Skeletal muscle cell (primary cell): ENCODE results near the gene NFAT5.
A peak's percentile ranks its signal among the peaks of the same experiment; 100 is the strongest.
"Not testable (repeated sequence)": the region's sequence is repeated elsewhere in the genome, so short reads cannot be mapped to it uniquely, and the experiment has no call there.

Experiments
- DNase-seq: peaks from one replicate; pipeline ENCODE4 v3.0.0-alpha.2; 2010; ENCODE audit warnings: low read depth
- H3K4me3 ChIP-seq: 2 replicates; pipeline ENCODE4 v1.5.1; 2011; ENCODE audit warnings: low read depth, mild to moderate bottlenecking, control low read depth, low read length, moderate library complexity

NFAT5 gene

DNA sequence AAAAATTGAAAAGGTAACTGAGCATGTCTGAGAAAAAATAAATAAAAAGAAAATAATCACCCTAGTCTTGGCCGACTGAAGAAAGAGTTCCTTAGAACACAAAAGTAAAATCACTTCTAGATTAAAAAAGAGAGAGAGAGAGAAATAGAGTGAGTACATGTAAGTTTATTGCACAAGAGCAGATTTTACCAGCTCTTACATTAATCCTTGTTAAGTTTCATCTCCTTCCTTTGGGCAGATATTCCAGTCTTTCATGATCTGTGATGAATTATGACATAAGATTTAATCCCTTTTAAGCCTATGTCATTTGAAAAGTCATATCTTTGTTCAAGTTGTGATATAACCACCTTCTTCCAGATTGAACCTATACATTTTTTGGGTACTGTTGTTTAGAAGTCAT lies 54.8 kb downstream of the NFAT5 start:
- no peak for DNase-seq
- no peak overlapping the region for H3K4me3 ChIP-seq

DNA sequence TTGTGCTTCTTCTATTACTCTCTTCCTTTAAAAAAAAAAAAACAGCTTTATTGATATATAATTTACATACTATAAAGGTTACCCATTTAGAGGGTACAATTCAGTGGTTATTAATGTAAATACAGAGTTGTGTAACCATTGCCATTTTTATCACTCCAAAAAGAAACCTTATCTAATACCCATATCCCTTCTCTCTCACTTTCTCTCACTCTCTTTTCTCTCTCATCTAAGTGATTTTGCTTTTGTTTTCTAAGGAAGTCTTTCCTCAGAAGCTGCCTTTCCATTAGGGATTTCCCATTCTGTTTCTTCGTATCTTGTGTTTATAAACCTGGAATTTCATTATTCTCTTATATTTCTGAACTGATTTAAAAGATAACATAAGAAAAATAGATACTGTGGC lies 55.5 kb downstream of the NFAT5 start:
- no peak for DNase-seq

DNA sequence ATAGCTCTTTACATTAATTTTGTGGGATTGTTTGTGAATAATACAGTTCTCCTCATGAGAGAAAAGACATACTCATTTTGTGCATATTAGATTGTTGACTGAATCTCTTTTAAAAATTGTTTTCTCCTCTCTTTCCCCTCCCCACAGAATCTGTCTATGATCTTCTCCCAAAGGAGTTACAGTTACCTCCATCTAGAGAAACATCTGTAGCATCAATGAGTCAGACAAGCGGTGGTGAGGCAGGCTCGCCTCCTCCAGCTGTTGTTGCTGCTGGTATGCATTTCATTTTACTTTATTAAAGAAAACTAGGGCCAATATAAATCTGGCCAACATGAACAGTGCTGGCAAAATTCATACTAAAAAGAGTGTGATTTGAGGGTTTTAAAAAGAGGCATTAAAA lies 60.5 kb downstream of the NFAT5 start:
- DNase-seq, result peak; percentile 18
- no peak overlapping the region for H3K4me3 ChIP-seq

More for the DNA sequence above, 55.5 kb downstream of the NFAT5 start:
- H3K4me3 ChIP-seq, result no peak overlapping the region

DNA sequence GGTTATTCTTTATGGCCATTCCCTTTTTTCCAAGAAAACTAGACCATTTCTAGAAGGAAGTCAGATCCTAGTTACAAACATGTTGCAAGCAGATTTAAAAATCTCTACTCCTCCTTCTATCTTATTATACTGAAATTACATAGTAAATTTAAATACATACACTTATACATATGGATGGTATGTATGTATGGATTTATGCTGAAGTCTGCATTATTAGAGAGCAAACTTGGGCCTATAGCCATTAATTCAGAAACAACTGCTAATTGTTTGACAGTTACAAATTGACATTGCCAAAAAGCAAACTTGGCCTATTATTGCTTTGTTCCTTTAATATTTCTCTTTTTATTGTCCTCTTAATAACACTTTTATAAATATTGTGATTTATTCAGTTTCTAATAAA lies 67.1 kb downstream of the NFAT5 start:
- no peak for DNase-seq
- H3K4me3 ChIP-seq, result no peak overlapping the region

DNA sequence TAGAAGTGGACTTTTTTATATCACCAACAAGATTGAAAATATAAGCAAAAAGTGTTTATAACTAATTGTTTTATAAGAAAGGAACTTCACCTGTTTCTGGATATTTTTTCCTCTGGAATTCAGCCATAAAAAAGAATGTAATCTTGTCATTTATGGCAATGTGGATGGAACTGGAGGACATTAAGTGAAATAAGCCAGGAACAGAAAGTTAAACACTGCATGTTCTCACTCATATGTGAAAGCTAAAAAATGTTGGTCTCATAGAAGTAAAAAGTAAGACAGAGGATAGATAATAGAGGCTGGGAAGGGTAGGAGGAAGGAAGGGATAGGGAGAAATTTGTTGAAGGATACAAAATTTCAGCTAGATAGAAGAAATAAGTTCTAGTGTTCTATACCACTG lies 67.6 kb downstream of the NFAT5 start:
- DNase-seq, result no peak
- H3K4me3 ChIP-seq, result no peak overlapping the region

DNA sequence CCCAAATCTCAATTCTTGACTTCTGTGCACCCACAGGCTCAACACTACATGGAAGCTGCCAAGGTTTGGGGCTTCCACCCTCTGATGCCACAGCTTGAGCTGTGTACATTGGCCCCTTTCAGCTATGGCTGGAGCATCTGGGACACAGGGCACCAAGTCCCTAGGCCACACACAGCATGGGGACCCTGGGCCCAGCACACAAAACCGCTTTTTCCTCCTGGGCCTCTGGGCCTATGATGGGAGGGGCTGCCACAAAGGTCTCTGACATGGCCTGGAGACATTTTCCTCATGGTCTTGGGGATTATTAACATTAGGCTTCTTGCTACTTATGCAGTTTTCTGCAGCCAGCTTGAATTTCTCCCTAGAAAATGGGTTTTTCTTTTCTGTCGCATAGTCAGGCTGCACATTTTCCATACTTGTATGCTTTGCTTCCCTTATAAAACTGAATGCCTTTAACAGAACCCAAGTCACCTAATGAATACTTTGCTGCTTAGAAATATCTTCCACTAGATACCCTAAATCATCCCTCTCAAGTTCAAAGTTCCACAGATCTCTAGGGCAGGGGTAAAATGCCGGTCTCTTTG lies 70.9 kb downstream of the NFAT5 start:
- DNase-seq, H3K4me3 ChIP-seq: not testable (repeated sequence)

DNA sequence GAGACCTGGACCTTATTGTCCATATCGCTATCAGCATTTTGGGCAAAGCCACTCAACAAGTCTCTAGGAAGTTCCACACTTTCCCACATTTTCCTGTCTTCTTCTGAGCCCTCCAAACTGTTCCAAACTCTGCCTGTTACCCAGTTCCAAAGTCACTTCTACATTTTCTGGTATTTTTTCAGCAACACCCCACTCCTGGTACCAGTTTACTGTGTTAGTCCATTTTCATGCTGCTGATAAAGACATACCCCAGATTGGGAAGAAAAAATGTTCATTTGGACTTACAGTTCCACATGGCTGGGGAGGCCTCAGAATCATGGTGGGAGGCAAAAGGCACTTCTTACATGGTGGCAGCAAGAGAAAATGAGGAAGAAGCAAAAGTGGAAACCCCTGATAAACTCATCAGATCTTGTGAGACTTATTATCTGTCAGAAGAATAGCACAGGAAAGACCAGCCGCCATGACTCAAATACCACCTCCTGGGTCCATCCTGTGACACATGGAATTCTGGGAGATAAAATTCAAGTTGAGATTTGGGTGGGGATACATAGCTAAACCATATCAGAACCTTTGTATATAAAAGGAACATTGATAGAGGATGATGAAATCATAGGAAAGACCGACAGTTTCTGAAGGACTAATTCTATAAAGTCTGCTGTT lies 71.6 kb downstream of the NFAT5 start:
- not testable (repeated sequence) for H3K4me3 ChIP-seq, DNase-seq

DNA sequence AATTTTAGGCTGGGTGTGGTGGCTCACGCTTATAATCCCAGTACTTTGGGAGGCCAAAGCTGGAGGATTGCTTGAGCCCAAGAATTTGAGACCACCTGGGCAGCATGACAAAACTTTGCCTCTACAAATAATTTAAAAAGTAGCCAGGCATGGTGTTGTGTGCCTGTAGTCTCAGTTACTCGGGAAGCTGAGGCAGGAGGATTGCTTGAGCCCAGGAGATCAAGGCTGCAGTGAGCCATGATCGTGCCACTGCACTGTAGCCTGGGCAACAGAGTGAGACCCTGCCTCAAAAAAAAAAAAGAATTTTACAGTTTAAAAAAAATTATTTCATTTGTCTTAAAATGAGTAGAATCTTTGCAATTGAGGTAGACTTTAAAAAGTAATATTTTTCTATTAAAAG lies 78.2 kb downstream of the NFAT5 start:
- DNase-seq, H3K4me3 ChIP-seq: not testable (repeated sequence)

DNA sequence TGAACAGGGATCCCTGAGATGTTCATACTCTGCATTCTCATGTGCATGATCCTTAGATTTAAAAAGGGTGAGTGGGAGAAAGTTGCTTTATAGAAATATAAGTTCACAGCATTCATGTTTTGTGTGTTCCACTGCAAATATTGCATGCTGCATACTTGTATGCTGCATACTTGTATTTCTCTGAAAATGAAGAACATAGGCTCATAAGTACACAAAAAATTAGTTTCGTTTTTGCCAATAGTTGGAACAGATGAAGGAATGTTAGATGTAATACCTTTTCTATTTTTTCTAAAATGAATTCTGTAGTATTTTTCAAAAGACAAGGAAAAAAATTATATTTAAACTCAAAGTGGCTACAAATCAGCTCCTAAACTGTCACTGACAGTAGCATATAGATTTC lies 79.0 kb downstream of the NFAT5 start:
- no peak for DNase-seq
- H3K4me3 ChIP-seq, result no peak overlapping the region

DNA sequence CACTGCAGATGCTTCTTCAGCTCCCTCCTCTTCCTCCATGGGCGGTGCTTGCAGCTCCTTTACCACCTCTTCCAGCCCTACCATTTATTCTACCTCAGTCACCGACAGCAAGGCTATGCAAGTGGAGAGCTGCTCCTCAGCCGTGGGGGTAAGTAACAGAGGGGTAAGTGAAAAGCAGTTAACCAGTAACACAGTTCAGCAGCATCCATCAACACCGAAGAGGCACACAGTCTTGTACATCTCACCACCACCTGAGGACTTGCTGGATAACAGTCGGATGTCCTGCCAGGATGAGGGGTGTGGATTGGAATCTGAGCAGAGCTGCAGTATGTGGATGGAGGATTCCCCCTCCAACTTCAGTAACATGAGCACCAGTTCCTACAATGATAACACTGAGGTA lies 81.3 kb downstream of the NFAT5 start:
- no peak overlapping the region for H3K4me3 ChIP-seq
- DNase-seq, result no peak

DNA sequence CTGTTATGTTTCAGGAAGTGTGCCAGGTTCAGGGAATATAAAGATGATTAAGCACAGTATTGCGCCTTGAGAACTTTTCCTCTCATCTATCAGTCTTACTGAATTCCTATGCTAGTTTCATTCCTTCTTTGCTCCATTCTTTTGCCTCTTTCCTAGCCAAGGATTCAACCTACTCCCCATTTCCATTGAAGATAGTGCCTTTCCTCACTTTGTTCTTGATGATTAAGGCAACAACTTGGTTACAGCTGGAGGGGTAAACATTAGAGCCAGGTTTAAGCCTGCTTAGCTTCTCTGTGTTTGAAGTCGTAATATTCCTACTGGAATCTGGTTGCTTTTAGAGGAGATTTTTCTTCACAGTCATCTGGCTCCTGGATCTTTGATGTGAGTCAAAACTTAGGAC lies 85.5 kb downstream of the NFAT5 start:
- no peak overlapping the region for H3K4me3 ChIP-seq
- DNase-seq, result no peak

DNA sequence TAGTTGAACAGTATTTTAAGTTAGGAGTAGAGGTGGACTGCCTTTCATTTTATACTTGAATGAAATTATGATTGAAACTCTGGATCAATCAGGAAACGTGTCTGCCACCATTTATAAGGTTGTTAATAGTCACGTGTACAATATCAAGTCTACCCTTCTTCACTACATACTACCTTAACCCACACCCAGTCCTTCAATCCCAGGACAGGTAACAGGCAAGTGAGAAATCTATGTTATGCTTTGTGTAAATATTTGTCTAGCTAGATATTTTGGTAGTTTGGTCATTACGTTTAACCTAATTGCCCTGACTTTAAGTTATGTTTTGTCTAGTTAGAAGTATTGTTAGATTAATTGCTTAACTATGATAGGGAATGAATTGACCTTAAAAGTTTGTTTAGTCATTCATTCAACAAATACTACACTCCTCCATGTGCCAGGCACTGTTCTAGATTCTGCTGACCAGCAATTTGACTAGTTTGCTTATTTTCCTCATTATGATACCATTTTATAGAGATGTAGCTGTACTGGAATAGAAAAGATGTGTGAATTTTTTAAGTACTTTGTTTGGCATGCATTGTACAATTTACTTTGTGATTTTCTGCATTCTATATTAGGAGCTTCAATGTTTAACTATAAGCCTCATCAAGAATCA lies 88.6 kb downstream of the NFAT5 start:
- H3K4me3 ChIP-seq, result no peak overlapping the region
- DNase-seq, result no peak

DNA sequence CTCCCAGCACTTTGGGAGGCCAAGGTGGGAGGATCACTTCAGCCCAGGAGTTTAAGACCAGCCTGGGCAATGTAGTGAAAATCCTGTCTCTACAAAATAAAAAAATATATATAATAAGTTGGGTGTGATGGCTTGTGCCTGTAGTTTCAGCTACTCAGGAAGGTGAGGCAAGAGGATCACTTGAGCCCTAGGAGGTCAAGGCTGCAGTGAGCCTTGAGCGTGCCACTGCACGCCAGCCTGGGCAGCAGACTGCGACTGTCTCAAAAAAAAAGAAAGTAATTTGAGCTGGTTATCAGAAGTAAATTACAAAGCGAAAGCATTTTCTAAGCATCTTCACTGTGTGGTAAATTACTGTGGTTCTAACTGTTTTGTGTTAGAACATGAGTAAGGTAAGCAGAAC lies 94.4 kb downstream of the NFAT5 start:
- no peak for DNase-seq
- no peak overlapping the region for H3K4me3 ChIP-seq

DNA sequence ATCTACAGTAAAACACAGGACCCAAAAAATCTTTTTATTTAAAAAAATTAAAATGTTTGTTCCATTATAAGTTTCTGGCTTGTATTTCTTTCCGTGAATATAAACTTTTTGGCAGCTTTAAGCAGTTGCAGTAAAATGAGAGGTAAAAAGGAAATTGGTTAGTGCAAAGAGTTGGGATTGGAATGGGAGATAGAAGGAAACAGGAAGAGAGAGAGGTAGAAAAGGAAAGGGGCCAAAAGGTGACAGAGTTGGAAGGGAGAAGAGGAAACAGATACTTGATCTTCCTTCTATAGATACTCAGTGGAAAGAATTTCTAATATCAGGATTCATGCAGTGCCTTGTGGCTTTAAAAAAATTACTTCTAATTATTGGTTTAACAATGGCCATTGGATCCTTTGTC lies 97.1 kb downstream of the NFAT5 start:
- H3K4me3 ChIP-seq, result no peak overlapping the region
- no peak for DNase-seq

DNA sequence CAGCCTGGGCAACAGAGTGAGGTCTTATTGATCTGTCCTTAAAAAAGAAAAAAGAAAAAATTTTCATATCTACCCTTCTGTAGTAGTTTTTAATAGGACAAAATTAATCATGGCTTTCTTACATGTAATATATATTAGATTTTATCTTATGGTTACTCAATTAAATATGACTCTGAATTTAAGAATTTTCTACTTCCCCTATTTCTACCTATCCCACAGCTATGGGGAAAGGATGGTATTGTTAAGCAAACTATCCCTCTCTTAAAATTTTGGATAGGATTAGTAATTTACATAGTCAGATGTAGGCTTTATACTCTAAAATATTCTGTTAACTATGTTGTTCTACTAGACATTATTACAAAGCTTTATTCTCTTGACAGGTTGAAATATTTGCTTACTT lies 98.1 kb downstream of the NFAT5 start:
- DNase-seq, result no peak
- H3K4me3 ChIP-seq, result no peak overlapping the region

DNA sequence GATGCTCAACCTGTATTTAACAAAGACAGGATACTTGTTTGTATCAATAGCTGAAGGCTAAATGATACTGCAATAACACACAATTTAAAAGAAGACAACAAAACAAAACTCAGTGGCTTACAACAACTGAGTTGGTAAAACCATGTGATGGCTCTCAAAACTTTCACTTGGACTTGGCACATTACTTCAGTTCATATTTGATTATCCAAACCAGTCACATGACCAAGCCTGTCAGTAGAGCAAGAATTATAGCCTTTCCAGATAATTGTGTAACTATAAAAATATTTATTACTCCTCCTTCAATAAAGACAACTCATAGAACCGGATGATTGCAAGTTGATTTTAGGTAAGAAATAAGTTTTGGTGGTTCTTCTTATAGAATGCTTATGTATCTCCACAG lies 103.8 kb downstream of the NFAT5 start:
- no peak for DNase-seq
- H3K4me3 ChIP-seq, result no peak overlapping the region

DNA sequence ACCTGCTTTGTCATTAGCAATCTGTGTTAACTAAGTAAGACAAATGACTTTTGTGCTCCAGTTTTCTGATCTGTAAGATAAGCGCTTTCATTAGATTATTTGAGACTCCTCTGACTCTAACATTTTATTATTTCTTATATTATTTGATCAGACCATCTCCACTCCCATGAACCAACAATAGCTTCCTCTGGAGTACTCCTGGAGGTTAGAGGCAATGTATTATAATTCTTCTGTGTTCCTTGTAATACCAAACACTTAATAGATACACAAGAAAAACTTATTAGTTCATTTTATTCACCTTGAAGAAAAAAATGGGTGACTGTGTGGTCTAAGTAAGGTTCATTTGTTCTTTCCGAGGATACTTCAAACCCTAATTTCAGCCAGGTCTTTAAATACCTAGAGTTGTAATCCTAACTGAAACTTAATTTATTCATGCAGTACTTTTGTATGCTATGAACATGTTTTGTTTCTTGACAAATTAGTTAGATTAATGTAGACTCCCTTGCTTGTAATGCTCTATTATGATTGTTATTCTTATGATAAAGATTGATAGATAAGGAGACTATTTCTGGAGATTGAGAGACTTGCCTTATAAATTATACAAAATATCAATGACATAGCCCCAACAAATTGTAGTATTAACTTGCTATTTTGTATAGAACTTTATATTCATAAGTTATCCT lies 106.7 kb downstream of the NFAT5 start:
- H3K4me3 ChIP-seq, result no peak overlapping the region
- no peak for DNase-seq

DNA sequence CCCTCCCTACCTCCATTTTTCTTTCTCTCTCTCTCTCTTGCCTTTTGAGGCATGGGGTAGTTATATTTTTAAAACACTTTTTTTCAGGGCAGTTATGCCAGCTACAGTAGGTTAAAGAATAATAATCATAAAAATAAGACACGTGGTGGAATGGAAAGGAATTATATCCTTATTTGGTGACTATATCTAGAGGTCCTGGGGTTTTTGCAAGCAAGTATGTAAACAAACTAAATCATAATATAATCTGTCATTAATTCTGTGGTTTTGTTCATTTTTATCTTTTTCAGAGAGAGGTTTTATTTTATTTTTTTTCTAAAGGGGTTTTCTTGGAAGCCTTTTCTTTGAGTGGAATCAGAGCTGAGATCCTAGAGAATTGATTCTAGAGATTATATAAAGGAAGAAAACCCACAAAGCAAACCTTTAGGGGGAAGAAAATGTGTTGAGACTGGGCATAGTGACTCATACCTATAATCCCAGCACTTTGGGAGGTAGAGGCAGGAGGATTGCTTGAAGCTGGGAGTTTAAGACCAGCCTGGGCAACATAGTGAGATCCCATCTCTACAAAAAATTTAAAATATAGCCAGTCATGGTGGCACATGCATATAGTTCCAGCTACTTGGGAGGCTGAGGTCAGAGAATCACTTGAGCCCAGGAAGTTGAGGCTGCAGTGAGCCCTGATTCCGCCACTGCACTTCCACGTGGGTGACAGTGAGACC lies 107.4 kb downstream of the NFAT5 start:
- no peak for DNase-seq
- no peak overlapping the region for H3K4me3 ChIP-seq

DNA sequence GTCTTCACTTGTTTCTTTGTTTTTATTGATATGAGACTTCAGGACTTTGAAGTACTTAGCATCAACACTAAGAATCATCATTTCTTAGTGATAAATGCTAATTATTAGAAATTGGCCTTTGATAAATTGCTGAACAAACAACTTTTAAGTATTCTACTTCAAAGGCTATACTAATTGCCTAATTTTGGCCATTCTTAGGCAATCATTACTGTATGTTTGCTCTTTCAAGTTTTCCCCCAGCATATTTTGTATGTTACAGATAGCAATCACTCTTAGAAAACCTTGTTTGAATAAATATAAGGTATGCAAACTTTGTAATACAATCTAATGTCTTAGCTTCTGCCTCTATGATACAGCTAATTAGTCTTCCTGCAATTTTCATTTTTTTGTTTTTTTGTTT lies 114.6 kb downstream of the NFAT5 start:
- no peak for DNase-seq
- H3K4me3 ChIP-seq, result no peak overlapping the region

DNA sequence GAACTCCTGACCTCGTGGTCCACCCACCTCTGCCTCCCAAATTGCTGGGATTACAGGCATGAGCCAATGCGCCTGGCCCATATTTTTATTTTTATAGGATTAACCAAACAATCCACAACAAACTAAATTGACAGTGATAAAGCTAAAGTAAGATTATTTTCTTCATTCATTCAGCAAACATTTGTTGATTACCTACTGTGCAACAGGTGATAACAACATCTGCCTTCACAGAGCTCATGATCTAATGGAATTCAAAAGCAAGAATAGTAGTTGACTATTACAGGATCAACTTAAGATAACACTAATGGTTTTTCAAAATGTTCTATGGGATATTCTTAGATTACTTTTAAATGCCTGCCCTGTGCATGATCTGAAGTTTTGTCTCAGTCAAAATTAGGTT lies 122.8 kb downstream of the NFAT5 start:
- no peak for DNase-seq
- no peak overlapping the region for H3K4me3 ChIP-seq
